H1 (cell line): ENCODE data around the gene DSTN.

ENCODE experiments used
- CBX5 ChIP-seq: fragments of 300-800, 300-1000 bp; sonication (generic); IDR thresholded peaks from 2 replicates; pipeline ENCODE4 v1.7.1; 2016; ENCODE audit warnings: antibody characterized with exemption, low read length, low read depth
- EP300 ChIP-seq, 2 experiments: IDR thresholded peaks; 1 replicate in 1 of 2; 2 replicates in 1 of 2; pipeline ENCODE4 v1.6.1; 2011 to 2012; ENCODE audit warnings: low read depth in 2 of 2, low read length in 2 of 2, mild to moderate bottlenecking in 2 of 2, borderline replicate concordance in 1 of 2, inconsistent platforms in 1 of 2, moderate library complexity in 1 of 2
- EZH2 ChIP-seq: fragments of 200-600 bp; sonication (generic); IDR thresholded peaks from 2 replicates; pipeline ENCODE4 v1.7.1; 2012; ENCODE audit warnings: low read depth, mild to moderate bottlenecking, moderate library complexity, low read length, inconsistent platforms; ENCODE audit not compliant: severe bottlenecking
- GTF2F1 ChIP-seq: IDR thresholded peaks from 2 replicates; pipeline ENCODE4 v1.6.1; 2012; ENCODE audit warnings: low read depth, low read length, improper control_type of control experiment, borderline replicate concordance
- HDAC6 ChIP-seq: IDR thresholded peaks from one replicate; pipeline ENCODE4 v1.7.1; 2012; ENCODE audit warnings: low read depth, mild to moderate bottlenecking, inconsistent platforms, low read length, moderate library complexity
- JUND ChIP-seq: IDR thresholded peaks from 2 replicates; pipeline ENCODE4 v1.6.1; 2011; ENCODE audit warnings: mild to moderate bottlenecking, improper control_type of control experiment, low read length
- POLR2A ChIP-seq, 2 experiments: IDR thresholded peaks; 1 replicate in 1 of 2; 2 replicates in 1 of 2; pipeline ENCODE4 v1.6.1; 2011; ENCODE audit warnings: low read depth in 2 of 2, low read length in 2 of 2, mild to moderate bottlenecking in 2 of 2; ENCODE audit errors: control extremely low read depth in 1 of 2
- POLR2AphosphoS5 ChIP-seq: IDR thresholded peaks from 2 replicates; pipeline ENCODE4 v1.6.1; 2011; ENCODE audit warnings: low read depth, low read length
- RNF2 ChIP-seq: fragments of 200-900, 300-1000 bp; sonication (generic); IDR thresholded peaks from 2 replicates; pipeline ENCODE4 v1.7.1; 2016; ENCODE audit warnings: borderline replicate concordance, low read depth, mild to moderate bottlenecking, antibody characterized with exemption, low read length; ENCODE audit not compliant: poor library complexity, severe bottlenecking; ENCODE audit errors: missing control alignments
- SUZ12 ChIP-seq: fragments of 200-600 bp; sonication (generic); IDR thresholded peaks from 2 replicates; pipeline ENCODE4 v1.6.1; 2012; ENCODE audit warnings: mild to moderate bottlenecking, inconsistent platforms, low read length, moderate library complexity, mixed read lengths
- TF ChIP-seq, protein P1 (sequence below), 3 experiments: IDR thresholded peaks; 1 replicate in 2 of 3; 2 replicates in 1 of 3; pipeline versions ENCODE4 v1.5.1 to v1.6.1; 2011; ENCODE audit warnings: low read length in 3 of 3, mild to moderate bottlenecking in 3 of 3, inconsistent platforms in 2 of 3, low read depth in 1 of 3, moderate library complexity in 1 of 3; ENCODE audit not compliant: insufficient read depth in 1 of 3; ENCODE audit errors: control extremely low read depth in 1 of 3

DNA sequence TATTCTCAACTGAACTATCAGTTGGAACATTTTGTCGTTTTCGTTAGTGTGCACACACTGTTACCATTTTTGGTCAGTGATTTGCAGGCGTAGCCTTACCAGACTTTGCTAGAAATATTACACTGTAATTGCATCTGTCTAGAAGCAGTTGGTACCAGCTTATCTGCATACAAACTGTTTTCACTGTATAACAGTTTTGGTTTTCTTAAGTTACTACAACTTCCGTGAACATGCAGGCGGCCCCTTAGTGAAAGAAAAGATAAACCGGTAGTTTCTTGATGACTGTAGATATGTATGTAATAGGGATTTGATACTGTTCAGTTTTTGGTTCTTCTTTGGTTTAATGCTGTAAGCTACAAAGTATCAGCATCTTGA is 1.3 kb downstream of the DSTN start:
- TF ChIP-seq JUND (no peak), SUZ12 (no peak), POLR2AphosphoS5 (no peak), EZH2 (no peak), RNF2 (no peak), GTF2F1 (no peak), EP300 (IDR thresholded peaks at IDR 0.05; ENCODE audit: borderline replicate concordance in 1 of 2, low read depth in 2 of 2, low read length in 2 of 2) (no peak), POLR2A (IDR thresholded peaks at IDR 0.05; ENCODE audit: control extremely low read depth in 1 of 2, low read depth in 2 of 2, low read length in 2 of 2) (no peak), CBX5 (no peak), HDAC6 (no peak)
- TF ChIP-seq, protein P1, sequence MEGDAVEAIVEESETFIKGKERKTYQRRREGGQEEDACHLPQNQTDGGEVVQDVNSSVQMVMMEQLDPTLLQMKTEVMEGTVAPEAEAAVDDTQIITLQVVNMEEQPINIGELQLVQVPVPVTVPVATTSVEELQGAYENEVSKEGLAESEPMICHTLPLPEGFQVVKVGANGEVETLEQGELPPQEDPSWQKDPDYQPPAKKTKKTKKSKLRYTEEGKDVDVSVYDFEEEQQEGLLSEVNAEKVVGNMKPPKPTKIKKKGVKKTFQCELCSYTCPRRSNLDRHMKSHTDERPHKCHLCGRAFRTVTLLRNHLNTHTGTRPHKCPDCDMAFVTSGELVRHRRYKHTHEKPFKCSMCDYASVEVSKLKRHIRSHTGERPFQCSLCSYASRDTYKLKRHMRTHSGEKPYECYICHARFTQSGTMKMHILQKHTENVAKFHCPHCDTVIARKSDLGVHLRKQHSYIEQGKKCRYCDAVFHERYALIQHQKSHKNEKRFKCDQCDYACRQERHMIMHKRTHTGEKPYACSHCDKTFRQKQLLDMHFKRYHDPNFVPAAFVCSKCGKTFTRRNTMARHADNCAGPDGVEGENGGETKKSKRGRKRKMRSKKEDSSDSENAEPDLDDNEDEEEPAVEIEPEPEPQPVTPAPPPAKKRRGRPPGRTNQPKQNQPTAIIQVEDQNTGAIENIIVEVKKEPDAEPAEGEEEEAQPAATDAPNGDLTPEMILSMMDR (IDR thresholded peaks at IDR 0.05; ENCODE audit: control extremely low read depth in 1 of 3, insufficient read depth in 1 of 3, low read depth in 1 of 3, low read length in 3 of 3) = no peak
